ENCODE results near the gene CD55.

DNA sequence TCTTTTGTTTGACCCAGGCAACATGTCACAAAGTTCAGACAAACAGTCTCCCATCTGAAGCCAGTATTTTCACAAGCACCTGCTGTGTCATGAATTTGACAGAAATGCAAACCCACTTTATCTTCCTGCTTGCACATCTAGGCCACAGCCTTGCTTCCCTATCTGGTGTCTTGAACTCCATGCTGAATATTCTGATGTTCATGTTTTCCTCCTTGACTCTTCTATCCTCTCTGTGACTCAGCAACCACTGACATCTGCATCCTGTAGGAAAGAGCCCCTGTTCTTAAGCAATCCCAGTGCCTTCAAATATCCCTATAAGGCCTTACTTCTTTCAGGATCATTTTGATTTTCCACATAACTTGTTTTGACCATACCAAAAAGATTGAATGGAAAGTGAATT lies 6.5 kb downstream of the CD55 start:
- TF ChIP-seq POLR2A (IDR thresholded peaks at IDR 0.05) = no peak
- TF ChIP-seq, protein P1, sequence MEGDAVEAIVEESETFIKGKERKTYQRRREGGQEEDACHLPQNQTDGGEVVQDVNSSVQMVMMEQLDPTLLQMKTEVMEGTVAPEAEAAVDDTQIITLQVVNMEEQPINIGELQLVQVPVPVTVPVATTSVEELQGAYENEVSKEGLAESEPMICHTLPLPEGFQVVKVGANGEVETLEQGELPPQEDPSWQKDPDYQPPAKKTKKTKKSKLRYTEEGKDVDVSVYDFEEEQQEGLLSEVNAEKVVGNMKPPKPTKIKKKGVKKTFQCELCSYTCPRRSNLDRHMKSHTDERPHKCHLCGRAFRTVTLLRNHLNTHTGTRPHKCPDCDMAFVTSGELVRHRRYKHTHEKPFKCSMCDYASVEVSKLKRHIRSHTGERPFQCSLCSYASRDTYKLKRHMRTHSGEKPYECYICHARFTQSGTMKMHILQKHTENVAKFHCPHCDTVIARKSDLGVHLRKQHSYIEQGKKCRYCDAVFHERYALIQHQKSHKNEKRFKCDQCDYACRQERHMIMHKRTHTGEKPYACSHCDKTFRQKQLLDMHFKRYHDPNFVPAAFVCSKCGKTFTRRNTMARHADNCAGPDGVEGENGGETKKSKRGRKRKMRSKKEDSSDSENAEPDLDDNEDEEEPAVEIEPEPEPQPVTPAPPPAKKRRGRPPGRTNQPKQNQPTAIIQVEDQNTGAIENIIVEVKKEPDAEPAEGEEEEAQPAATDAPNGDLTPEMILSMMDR (IDR thresholded peaks at IDR 0.05) = no peak

Measured in vagina (tissue), 2 donors.